Measurements from ENCODE around the gene SGK1. TPM values are rescaled to one million over a fixed set of nuclear protein-coding genes. Genes with fewer than 3 reads are reported as not detected.

Gene SGK1
- total RNA-seq, 2 donors from 2014 or later: 67.3 to 97.5 TPM

- Histone ChIP-seq H3K36me3 (no peaks in the 10 kb centered on the region), H3K9me3 (no peaks in the 10 kb centered on the region), H3K27ac (no peak overlapping the region), H3K4me1 (ENCODE audit: control insufficient read depth in 1 of 2, low read depth in 2 of 2) (no peaks in the 10 kb centered on the region), H3K27me3 (replicated peaks; ENCODE audit: insufficient read depth) (no peaks in the 10 kb centered on the region), H3K4me3 (no peak overlapping the region)
- DNase-seq (ENCODE audit: low spot score) (no peak), ATAC-seq (ENCODE audit: insufficient number of reproducible peaks, low FRiP score, low read depth) (no peak)
- no peak for TF ChIP-seq CTCF (IDR thresholded peaks at IDR 0.05)
These were observed 7.1 kb downstream of the SGK1 start for GRCh38 chr6:134310817-134311216.

DNA sequence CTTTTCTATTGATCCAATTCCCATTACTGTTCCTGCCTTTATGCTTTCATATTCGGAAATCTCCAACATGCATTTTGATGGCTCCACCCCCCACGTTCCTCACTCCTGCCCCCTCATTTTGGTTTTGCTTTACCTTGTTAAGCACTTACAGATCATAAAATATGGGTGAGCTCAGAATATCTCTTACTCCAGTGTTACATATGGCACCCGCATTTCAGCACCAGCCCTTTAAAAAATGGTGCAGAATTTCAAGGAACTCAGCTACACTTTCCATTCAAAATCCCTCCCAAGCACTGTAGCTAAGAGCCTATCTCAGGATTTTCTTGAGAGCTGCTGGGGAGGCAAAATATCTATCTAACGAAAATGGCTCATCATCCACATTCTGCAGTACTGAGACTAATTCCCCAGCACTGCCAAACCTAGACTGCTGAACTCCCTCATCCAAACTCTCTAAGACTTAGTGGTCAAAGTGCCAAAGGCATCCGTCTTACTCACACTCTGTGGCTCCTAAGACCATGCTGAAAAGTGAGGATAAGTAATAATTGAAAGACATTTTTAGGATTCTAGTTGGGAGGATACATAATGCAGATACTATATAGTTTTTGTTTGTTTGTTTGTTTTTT is 7.8 kb downstream of the SGK1 start:
- Histone ChIP-seq H3K36me3 (no peaks in the 10 kb centered on the region), H3K4me3 (no peak overlapping the region), H3K9me3 (no peaks in the 10 kb centered on the region), H3K27me3 (replicated peaks; ENCODE audit: insufficient read depth) (no peaks in the 10 kb centered on the region), H3K27ac (no peak overlapping the region), H3K4me1 (ENCODE audit: control insufficient read depth in 1 of 2, low read depth in 2 of 2) (no peaks in the 10 kb centered on the region)
- TF ChIP-seq CTCF (IDR thresholded peaks at IDR 0.05): no peak
- DNase-seq (ENCODE audit: low spot score): no peak
- ATAC-seq (ENCODE audit: insufficient number of reproducible peaks, low FRiP score, low read depth): no peak

GRCh38 chr6:134309227-134309626 is 8.7 kb downstream of the SGK1 start:
- Histone ChIP-seq H3K9me3 (no peaks in the 10 kb centered on the region), H3K4me1 (ENCODE audit: control insufficient read depth in 1 of 2, low read depth in 2 of 2) (no peaks in the 10 kb centered on the region), H3K36me3 (no peaks in the 10 kb centered on the region), H3K27me3 (replicated peaks; ENCODE audit: insufficient read depth) (no peaks in the 10 kb centered on the region), H3K4me3 (no peak overlapping the region), H3K27ac (no peak overlapping the region)
- DNase-seq (ENCODE audit: low spot score) (no peak), ATAC-seq (ENCODE audit: insufficient number of reproducible peaks, low FRiP score, low read depth) (no peak)
- TF ChIP-seq CTCF (IDR thresholded peaks at IDR 0.05): no peak

DNA sequence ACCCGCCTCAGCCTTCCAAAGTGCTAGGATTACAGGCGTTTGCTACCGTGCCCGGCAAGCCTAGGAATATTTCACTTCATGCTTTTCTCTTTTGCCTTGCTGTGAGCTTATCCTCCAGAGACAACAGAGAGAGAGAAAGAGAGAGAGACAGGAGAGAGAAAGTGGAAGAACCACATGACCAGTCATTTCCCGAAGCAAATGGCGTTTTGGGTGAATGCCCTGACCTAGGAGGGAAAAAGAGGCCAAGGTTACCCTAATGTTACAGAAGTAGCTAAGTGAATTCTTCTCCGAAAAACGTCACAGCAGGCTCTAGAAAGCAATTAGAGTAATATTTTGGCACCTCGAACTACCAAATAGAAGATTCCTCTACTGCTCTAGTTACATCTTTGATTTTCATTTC is 9.1 kb downstream of the SGK1 start:
- ATAC-seq (ENCODE audit: insufficient number of reproducible peaks, low FRiP score, low read depth) (no peak), DNase-seq (ENCODE audit: low spot score) (no peak)
- no peaks in the 10 kb centered on the region for H3K9me3 ChIP-seq
- TF ChIP-seq CTCF (IDR thresholded peaks at IDR 0.05): no peak
- H3K4me3 ChIP-seq: no peak overlapping the region
- H3K27ac ChIP-seq: no peak overlapping the region
- no peaks in the 10 kb centered on the region for H3K4me1 ChIP-seq (ENCODE audit: control insufficient read depth in 1 of 2, low read depth in 2 of 2)
- no peaks in the 10 kb centered on the region for H3K36me3 ChIP-seq
- H3K27me3 ChIP-seq (replicated peaks; ENCODE audit: insufficient read depth): no peaks in the 10 kb centered on the region

DNA sequence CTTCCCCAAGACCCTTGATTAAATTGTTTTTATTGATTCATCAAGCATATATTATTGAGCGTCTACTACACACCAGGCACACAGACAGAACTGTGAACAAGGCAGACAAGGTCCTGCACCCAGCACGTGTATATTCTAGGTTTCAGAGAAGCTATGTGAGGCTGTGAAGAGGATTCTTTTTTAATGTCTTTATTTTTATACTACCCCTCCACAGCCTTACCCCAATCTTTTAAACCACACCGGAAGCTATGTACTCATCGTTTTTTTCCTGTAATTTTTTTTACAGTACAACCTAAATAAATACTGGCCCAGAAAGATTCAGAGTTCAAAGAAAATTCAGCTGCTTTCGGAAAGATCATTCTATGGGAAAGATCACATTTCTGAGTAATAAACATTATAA is 10.0 kb downstream of the SGK1 start:
- H3K4me3 ChIP-seq: no peak overlapping the region
- no peaks in the 10 kb centered on the region for H3K27me3 ChIP-seq (replicated peaks; ENCODE audit: insufficient read depth)
- no peak for ATAC-seq (ENCODE audit: insufficient number of reproducible peaks, low FRiP score, low read depth)
- no peak overlapping the region for H3K27ac ChIP-seq
- DNase-seq (ENCODE audit: low spot score): no peak
- TF ChIP-seq CTCF (IDR thresholded peaks at IDR 0.05): no peak
- no peaks in the 10 kb centered on the region for H3K4me1 ChIP-seq (ENCODE audit: control insufficient read depth in 1 of 2, low read depth in 2 of 2)
- no peaks in the 10 kb centered on the region for H3K9me3 ChIP-seq
- H3K36me3 ChIP-seq: no peaks in the 10 kb centered on the region

Data from thoracic aorta (tissue), 2 donors.